WTC11 (cell line): Measurements from ENCODE around the gene IFT122. TPM values are rescaled to one million over a fixed set of nuclear protein-coding genes. Genes with fewer than 3 reads are reported as not detected.
A peak's percentile ranks its signal among the peaks of the same experiment; 100 is the strongest.

ENCODE experiments used
- ATAC-seq: fragments of 200-7000 bp; cut with Tn5 transposase; 2 replicates; pipeline ENCODE4 v1.10.0; 2021; ENCODE audit warnings: mild to moderate bottlenecking, moderate library complexity
- CTCF ChIA-PET: fragments of 300-600 bp; sonication (Branson Sonifier 250); formaldehyde crosslinking; loops from one replicate; lab custom pipeline; 2021; ENCODE audit warnings: antibody characterized with exemption; lab: Charles Lee
- POLR2A ChIA-PET: fragments of 350-600 bp; sonication (Branson Sonifier 250); formaldehyde crosslinking; loops from one replicate; lab custom pipeline; 2021; ENCODE audit warnings: antibody characterized with exemption; lab: Charles Lee
- DNase-seq: peaks from one replicate; pipeline ENCODE4 v3.0.0; 2021; ENCODE audit warnings: low spot score
- H3K27ac Mint-ChIP-seq: 2 replicates; pipeline ENCODE4 v1.8.0; 2021; ENCODE audit warnings: mixed read lengths
- H3K27me3 Mint-ChIP-seq: 2 replicates; pipeline ENCODE4 v1.8.0; 2021; ENCODE audit warnings: low read depth, mild to moderate bottlenecking, moderate library complexity, mixed read lengths
- H3K36me3 Mint-ChIP-seq: 2 replicates; pipeline ENCODE4 v1.8.0; 2021; ENCODE audit warnings: mixed read lengths
- H3K4me1 Mint-ChIP-seq: 2 replicates; pipeline ENCODE4 v1.8.0; 2022; ENCODE audit warnings: mixed read lengths
- H3K4me3 Mint-ChIP-seq: 2 replicates; pipeline ENCODE4 v1.8.0; 2021; ENCODE audit warnings: mild to moderate bottlenecking, moderate library complexity, mixed read lengths
- H3K9me3 Mint-ChIP-seq: 2 replicates; pipeline ENCODE4 v1.8.0; 2021; ENCODE audit warnings: mixed read lengths
- AFF4 ChIP-seq: sonication (generic); formaldehyde crosslinking; IDR thresholded peaks from 2 replicates; pipeline ENCODE4 v1.8.1; 2023; ENCODE audit warnings: mild to moderate bottlenecking, missing genetic modification reagents, borderline replicate concordance
- CBFB ChIP-seq: sonication (generic); formaldehyde crosslinking; IDR thresholded peaks from 2 replicates; pipeline ENCODE4 v1.8.1; 2022; ENCODE audit warnings: mild to moderate bottlenecking, low read depth, missing genetic modification reagents
- CTCF ChIP-seq: fragments of 200-600 bp; IDR thresholded peaks from 2 replicates; pipeline ENCODE4 v1.8.0; 2022; ENCODE audit warnings: antibody characterized with exemption
- E2F4 ChIP-seq: sonication (generic); formaldehyde crosslinking; IDR thresholded peaks from 2 replicates; pipeline ENCODE4 v1.8.1; 2022; ENCODE audit warnings: low read depth, mild to moderate bottlenecking, moderate library complexity, missing genetic modification reagents, borderline replicate concordance
- E2F5 ChIP-seq: sonication (generic); formaldehyde crosslinking; IDR thresholded peaks from 2 replicates; pipeline ENCODE4 v1.8.1; 2022; ENCODE audit warnings: mild to moderate bottlenecking, moderate library complexity, missing genetic modification reagents
- ERG ChIP-seq: fragments of 250-450 bp; sonication (Bioruptor Pico); IDR thresholded peaks from 2 replicates; pipeline ENCODE4 v1.8.0; 2021; ENCODE audit warnings: mild to moderate bottlenecking
- FOXP4 ChIP-seq: sonication (generic); formaldehyde crosslinking; IDR thresholded peaks from 2 replicates; pipeline ENCODE4 v1.8.0; 2022; ENCODE audit warnings: mild to moderate bottlenecking, missing genetic modification reagents
- MLX ChIP-seq: sonication (generic); formaldehyde crosslinking; IDR thresholded peaks from 2 replicates; pipeline ENCODE4 v1.8.1; 2023; ENCODE audit warnings: mild to moderate bottlenecking, missing genetic modification reagents, moderate library complexity
- NFYB ChIP-seq: sonication (generic); formaldehyde crosslinking; conservative IDR thresholded peaks from 2 replicates; pipeline ENCODE4 v1.8.0; 2022; ENCODE audit warnings: low read depth, missing genetic modification reagents
- NR3C1 ChIP-seq: sonication (generic); formaldehyde crosslinking; conservative IDR thresholded peaks from 2 replicates; pipeline ENCODE4 v1.8.1; 2023; ENCODE audit warnings: low read depth, mild to moderate bottlenecking, missing genetic modification reagents
- PRRX2 ChIP-seq: fragments of 250-450 bp; sonication (Bioruptor Pico); IDR thresholded peaks from 2 replicates; pipeline ENCODE4 v1.8.0; 2021; ENCODE audit warnings: mild to moderate bottlenecking
- SOX15 ChIP-seq: fragments of 250-450 bp; sonication (Bioruptor Pico); IDR thresholded peaks from 2 replicates; pipeline ENCODE4 v1.9.0; 2021; ENCODE audit warnings: mild to moderate bottlenecking
- TEAD4 ChIP-seq: sonication (generic); formaldehyde crosslinking; IDR thresholded peaks from 2 replicates; pipeline ENCODE4 v1.8.0; 2022; ENCODE audit warnings: mild to moderate bottlenecking, missing genetic modification reagents
- TP53 ChIP-seq: sonication (generic); formaldehyde crosslinking; IDR thresholded peaks from 2 replicates; pipeline ENCODE4 v1.8.1; 2023; ENCODE audit warnings: mild to moderate bottlenecking, missing genetic modification reagents
- ZBTB21 ChIP-seq: sonication (generic); formaldehyde crosslinking; IDR thresholded peaks from 2 replicates; pipeline ENCODE4 v1.8.1; 2023; ENCODE audit warnings: mild to moderate bottlenecking, missing genetic modification reagents, borderline replicate concordance
- ZNF138 ChIP-seq: sonication (generic); formaldehyde crosslinking; conservative IDR thresholded peaks from 2 replicates; pipeline ENCODE4 v1.8.1; 2022; ENCODE audit warnings: mild to moderate bottlenecking, moderate library complexity, missing genetic modification reagents
- ZSCAN18 ChIP-seq: fragments of 250-450 bp; sonication (Bioruptor Pico); IDR thresholded peaks from 2 replicates; pipeline ENCODE4 v2.1.2; 2022; ENCODE audit warnings: mild to moderate bottlenecking, moderate library complexity
- total RNA-seq: library from RNA; stranded (reverse); gene quantifications from 3 replicates; pipeline ENCODE4 v1.2.3, GENCODE V29; 2021

The IFT122 gene
- total RNA-seq, 1 experiment from 2014 or later = 22.8 TPM

GRCh38 chr3:129445471-129445870 is 5.4 kb downstream of the IFT122 start:
- POLR2A ChIA-PET = no interaction called here
- no peaks in the 10 kb centered on the region for H3K27me3 Mint-ChIP-seq
- CTCF ChIA-PET = interaction anchor here (0.8 kb wide), 1 partner anchor 62 kb away, joined by 3 read pairs; no protein-coding TSS in a partner anchor
- DNase-seq (no peak), ATAC-seq (no peak)
- TF ChIP-seq NFYB (CRISPR knock-in tag) (no peak), ZNF138 (CRISPR knock-in tag) (no peak), PRRX2 (CRISPR knock-in tag) (no peak), ERG (CRISPR knock-in tag) (no peak), SOX15 (CRISPR knock-in tag) (no peak), ZBTB21 (CRISPR knock-in tag) (no peak), AFF4 (CRISPR knock-in tag) (no peak)
- H3K27ac Mint-ChIP-seq = no peak overlapping the region
- no peaks in the 10 kb centered on the region for H3K9me3 Mint-ChIP-seq
- 0 out of 2 replicates have a peak, but pooled peaks cover 3% of the 10 kb centered on the region for H3K36me3 Mint-ChIP-seq
- no peak overlapping the region for H3K4me3 Mint-ChIP-seq
- H3K4me1 Mint-ChIP-seq = peaks cover 60% of the 10 kb centered on the region

- no peak for DNase-seq
- Mint-ChIP-seq H3K9me3 (no peaks in the 10 kb centered on the region), H3K27ac (peak overlapping the region; percentile 80; the same call in 1 of the 2 replicates), H3K27me3 (no peaks in the 10 kb centered on the region), H3K4me1 (peaks cover 47% of the 10 kb centered on the region), H3K36me3 (peaks cover 4% of the 10 kb centered on the region; the same call in 1 of the 2 replicates), H3K4me3 (0 out of 2 replicates have a peak overlapping the region, but pooled peaks have one; percentile 11)
- ChIA-PET POLR2A (no interaction called here), CTCF (no interaction called here)
- ATAC-seq = no peak
- no peak for TF ChIP-seq CBFB (CRISPR knock-in tag)
- no peak for TF ChIP-seq ZSCAN18
- TF ChIP-seq MLX (CRISPR knock-in tag) = no peak
- TF ChIP-seq NFYB (CRISPR knock-in tag) = no peak
- TF ChIP-seq FOXP4 = no peak
- TF ChIP-seq E2F4 (CRISPR knock-in tag) = no peak
- TF ChIP-seq TP53 (CRISPR knock-in tag) = no peak
- no peak for TF ChIP-seq CTCF
- no peak for TF ChIP-seq NR3C1 (CRISPR knock-in tag)
- no peak for TF ChIP-seq E2F5 (CRISPR knock-in tag)
- TF ChIP-seq TEAD4 = no peak
These were observed 6.9 kb downstream of the IFT122 start for GRCh38 chr3:129446926-129447325.
